VCaP (cell line): Measurements from ENCODE around the gene ZNF839.

Source experiments
- H3K27ac ChIP-seq: fragments of 450-650 bp; 2 replicates; pipeline ENCODE4 v1.5.1; 2017
- CTCF ChIP-seq: fragments of 450-650 bp; conservative IDR thresholded peaks from 2 replicates; pipeline ENCODE4 v1.5.1; 2017; ENCODE audit warnings: mild to moderate bottlenecking, moderate library complexity

ZNF839 gene

GRCh38 chr14:102333795-102334705, 14.5 kb downstream of the ZNF839 start:
- TF ChIP-seq CTCF: no peak
- no peak overlapping the region for H3K27ac ChIP-seq

DNA sequence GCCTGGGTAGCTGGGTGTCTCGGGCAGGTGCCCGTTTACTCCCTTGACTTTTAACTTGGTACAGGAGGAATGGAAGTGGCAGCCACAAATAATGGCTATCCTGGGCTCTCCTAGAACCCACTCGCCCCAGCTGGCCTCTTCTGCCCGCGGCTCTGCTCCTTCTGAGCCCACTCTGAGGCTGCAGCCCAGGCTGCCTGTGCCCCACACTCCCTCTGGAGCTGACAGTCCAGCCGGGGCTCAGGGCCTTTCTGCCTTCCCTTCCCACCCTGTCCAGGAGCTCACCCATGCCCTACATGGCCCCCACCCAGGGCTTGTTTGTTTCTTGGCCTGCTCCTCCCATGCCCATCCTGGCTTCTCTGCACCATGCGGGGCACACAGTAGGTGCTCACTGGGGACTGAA, 15.6 kb downstream of the ZNF839 start:
- TF ChIP-seq CTCF: no peak
- no peak overlapping the region for H3K27ac ChIP-seq

GRCh38 chr14:102338724-102339123, 19.2 kb downstream of the ZNF839 start:
- no peak overlapping the region for H3K27ac ChIP-seq
- no peak for TF ChIP-seq CTCF

DNA sequence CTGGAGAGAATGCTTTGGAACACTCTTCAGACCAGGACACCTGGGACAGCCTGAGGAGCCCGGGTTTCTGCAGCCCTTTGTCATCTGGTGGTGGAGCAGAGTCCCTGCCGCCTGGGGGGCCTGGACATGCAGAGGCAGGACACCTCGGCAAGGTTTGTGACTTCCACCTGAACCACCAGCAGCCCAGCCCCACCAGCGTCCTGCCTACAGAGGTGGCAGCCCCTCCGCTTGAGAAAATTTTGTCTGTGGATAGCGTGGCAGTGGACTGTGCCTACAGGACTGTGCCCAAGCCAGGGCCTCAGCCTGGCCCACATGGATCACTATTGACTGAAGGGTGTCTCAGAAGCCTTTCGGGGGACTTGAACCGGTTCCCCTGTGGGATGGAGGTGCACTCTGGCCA, 22.0 kb downstream of the ZNF839 start:
- TF ChIP-seq CTCF: no peak
- no peak overlapping the region for H3K27ac ChIP-seq

DNA sequence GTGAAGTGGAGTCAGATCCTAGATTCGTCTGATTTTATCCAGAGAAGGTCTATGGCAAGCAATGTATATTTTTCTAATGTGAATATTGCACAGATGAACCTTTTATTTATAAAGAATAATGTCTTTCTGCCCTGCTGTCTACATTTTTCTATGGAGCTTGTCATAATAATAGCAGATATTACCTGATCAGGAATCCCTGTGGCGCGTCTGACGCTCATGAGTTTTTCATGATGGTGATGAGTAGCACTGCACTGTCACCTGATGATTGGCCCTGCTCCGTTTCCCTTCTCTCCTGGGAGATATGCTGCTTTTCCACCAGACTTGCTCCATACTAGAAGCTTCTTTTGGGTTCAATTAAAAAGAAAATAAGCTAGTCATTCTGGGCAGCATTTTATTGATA, 22.7 kb downstream of the ZNF839 start:
- TF ChIP-seq CTCF: no peak
- no peak overlapping the region for H3K27ac ChIP-seq

DNA sequence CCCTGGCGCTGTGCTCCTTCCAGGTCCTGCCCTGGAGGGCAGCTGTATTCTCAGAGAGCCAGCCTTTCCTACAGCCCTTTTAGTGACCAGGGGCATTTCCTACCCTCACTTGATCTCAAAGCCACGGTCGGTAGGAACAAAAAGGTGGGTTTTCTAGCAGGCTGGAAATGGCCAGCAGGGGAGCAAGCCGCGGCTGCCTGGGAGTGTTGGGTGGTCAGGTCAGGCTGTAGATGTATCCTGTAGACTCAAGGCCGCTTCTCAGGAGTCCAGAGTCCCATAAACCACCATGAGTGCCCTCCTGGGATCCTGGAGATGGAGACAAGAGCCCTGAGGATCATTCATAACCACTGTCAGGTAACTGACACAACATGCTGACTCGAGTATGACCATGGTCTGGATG, 24.5 kb downstream of the ZNF839 start:
- no peak overlapping the region for H3K27ac ChIP-seq
- no peak for TF ChIP-seq CTCF

DNA sequence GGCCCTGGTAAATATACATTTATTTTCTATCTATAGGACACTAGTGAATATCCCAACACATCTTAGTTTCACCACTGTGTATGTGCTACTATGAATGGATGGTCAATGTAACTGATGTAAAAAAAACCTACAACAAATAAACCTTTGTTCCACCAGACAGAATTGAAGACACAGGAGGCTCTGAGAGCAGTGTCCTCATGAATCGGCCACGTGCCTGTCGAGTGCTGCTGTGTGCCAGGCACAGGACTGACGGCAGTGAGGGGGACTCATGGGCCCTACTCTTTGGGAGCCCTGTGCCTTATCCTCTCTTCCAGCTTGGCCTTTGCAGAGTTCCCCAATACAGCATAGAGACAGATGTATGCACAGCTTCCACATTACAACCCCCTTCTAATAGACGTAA, 24.9 kb downstream of the ZNF839 start:
- TF ChIP-seq CTCF: no peak
- H3K27ac ChIP-seq: no peak overlapping the region
